HG03432 (cell line): Measurements from ENCODE around the gene DAPK1.

ENCODE experiments used
- ATAC-seq: cut with Tn5 transposase; IDR thresholded peaks from one replicate; pipeline ENCODE4 v1.9.1; 2021; ENCODE audit warnings: mild to moderate bottlenecking, moderate library complexity; ENCODE audit not compliant: unreplicated experiment

The DAPK1 gene

DNA sequence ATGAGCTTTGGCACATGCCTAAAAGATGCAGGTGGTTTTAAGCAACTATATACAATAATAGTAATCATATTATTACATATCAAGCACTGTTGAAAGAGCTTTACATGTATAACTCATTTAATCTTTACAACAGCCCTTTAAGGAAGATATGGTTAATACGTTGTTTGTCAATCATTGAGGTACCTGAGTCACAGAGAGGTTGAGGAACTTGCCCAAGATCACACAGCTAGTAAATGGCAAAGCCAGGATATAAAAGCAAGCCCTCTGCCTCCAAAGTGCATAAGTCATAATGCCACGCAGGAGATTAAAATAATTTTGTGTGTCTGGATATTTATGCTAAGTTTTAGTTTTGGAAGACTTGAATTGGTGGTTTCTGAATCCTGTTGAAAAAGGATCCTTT, 90.2 kb downstream of the DAPK1 start:
- ATAC-seq = no peak

DNA sequence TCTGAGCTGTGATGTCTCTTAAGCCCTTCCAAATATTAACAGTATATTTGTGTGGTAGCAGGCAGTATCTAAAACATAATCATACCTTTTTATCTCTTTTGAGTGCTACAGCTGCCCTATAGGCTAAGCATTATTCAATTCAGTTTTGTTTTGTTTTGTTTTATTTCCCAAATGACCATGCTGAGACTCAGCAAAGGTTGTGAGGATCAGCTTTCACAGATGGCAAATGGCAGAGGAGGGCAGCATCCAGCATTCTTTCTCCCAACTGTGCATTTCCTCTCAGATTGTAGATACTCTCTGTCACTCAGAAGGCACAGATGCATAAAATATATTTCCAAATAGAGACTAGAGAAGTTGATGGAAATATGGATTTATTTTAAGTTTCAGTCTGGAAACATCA, 90.7 kb downstream of the DAPK1 start:
- no peak for ATAC-seq

- no peak for ATAC-seq
Observed at GRCh38 chr9:87590996-87591395, 93.3 kb downstream of the DAPK1 start.

DNA sequence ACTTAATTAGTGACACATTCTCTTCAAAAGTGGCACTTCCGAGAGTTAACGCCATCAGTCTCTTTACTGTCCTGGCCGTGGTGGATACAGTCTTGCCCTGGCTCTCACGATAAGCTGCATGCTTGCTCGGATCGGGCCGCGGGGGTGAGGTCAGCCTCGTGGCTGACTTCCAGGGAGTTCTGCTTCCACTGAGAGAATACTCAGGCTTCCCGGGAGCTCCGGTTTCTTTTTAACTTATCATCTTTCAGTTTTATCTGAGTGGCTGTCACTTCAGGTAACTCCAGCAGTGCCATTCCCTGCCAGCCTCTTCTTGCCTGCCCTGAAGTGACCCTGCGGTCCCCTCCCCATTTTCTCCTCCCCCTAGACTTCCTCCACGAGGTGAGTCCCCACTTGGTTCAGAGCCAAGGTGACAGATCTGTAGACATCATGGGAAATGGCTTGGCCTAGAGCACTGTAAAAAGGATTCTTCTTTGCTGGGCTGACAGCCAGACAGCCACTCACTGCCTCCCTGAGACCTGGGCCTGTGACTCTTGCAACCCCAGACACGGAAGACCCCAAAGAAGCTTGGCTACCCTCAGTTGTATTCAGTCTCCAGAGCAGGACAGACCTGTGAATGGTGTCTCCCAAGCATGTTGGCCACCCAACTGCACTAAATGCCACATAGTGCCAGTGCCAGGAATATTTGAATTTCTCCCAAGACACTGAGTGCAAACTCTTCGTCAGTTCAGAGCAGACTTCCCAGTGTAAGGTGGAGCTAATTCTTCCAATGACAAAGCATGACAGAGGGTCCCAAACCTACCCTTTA, 95.1 kb downstream of the DAPK1 start:
- no peak for ATAC-seq

DNA sequence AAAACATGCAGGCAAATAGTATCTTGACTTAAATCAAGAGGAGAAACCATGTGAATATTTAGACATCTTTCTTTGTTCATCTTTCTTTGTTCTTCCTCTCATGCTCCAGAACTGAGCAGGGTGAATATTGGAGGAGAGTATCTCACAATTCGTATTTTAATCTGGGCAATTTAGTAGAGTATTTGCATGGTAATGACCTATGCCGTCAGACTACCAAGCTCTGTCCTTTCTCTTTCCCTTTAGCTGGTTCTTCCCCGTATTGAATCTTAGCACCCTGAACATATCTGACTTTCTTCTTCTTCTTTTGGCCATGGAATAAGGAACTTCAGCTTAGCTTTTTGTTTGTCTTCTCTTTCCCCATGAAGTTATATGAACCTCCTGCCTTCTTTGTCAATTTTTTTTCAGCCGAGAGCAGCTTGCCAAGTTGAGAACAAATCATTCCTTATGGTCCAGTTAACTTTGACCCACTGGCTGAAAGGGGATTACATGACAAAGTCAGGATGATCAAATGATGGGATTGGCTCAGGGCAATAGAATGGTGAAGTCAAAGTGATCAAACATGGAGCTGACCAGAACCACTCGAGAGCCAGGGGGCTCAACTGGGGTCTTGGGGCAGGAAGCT, 95.8 kb downstream of the DAPK1 start:
- no peak for ATAC-seq

DNA sequence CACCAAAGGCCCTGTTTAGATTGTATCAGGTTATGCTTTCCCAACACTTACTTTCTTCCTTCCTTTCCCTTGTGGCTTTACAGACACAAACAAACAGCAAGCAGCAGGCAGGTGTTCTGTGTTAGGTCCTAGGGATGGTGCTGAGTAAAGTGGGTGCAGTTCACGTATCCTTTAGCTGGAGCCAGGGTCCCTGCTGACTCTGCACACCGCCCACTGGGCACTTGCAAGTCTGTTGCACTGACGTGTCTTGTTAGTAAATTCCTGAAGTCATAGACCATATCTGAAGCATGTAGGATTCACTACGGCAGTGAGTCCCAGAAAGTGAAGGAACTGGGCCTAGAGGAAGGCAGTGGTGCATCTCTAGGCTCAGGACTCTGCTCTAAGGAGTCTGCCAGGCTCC, 96.5 kb downstream of the DAPK1 start:
- ATAC-seq = no peak

DNA sequence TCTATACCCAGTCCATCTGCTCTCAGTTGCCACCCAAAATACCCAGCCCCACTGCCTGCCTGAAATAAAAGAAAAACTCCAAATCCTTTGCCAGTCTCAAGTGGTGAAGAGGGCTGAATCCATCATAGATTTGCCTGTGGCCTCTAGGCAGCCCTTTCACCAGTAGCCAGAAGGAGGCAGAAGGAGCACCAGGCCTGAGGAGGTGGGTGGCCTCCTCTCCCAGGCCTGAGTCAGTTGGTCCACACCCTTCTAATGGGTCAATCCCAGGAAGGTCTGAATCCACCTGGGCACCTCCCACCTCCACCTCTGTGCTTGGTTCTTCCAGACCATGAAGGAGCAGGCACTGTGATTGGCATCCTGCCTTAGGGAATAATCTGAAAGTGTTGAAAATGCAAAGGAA, 97.0 kb downstream of the DAPK1 start:
- ATAC-seq = no peak

DNA sequence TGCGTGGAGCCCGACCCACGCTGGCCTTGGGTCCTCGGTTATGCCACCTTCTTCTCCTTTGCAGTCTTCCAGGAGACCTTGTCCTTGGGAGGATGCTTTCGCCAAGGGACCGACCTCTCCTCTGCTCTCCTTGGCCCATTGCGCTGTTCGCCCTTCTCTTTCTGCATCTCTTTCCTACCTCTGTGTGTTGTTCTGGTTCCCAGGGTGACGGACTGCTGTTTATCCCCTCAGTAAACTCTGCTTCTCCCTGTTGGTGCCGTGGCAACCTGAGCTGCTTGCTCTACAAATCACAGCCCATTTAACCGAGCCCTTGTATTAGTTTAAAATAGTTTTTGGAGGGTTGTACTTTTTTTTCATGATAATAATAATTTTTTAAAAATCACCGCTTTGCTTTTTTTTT, 97.9 kb downstream of the DAPK1 start:
- no peak for ATAC-seq

DNA sequence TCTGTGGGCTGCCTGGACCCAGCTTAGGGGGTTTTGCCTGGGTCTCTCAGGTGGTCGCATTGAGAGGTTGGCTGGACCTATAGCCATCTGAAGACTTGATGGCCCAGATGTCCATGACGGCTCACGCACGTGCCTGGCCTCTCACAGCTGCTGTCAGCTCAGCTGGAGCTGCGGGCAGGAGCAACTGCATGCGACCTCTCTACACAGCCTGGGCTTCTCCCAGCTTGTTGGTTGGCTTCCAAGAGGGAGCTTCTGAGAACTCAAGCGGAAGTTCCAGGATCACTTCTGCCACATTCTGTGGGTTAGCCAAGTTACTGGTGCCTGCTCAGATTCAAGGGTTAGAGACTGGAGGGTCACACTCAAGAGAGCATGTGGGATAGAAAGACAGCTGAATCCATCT, 99.2 kb downstream of the DAPK1 start:
- ATAC-seq = no peak

GRCh38 chr9:87597710-87598443, 100.2 kb downstream of the DAPK1 start:
- no peak for ATAC-seq

DNA sequence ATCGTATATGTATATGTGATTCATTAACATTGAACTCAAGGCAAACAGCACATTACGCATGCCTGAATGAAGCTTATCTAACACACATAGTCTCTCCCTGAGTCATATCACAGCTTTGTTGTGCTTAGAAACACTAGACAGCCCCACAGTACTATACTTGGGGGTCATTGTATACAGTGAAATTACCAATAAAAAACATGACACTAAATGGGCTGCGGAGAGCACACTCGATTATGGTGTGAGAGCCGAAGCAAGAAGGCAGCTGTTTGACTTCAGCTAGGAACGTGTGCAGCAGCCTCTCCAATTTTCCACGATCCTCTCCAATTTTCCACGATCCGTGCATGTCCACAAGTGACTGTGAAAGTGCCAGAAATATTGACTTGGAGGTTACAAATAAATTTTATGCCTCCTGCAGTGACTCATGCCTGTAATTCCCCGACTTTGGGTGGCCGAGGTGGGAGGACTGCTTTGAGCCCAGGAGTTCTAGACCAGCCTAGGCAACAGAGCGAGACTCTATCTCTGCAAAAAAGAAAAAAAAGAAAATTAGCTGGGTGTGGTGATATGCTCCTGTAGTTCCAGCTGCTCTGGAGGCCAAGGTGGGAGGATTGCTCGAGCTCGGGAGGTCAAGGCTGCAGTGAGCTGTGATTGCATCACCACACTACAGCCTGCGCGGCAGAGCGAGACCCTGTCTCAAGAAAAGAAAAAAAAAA, 102.4 kb downstream of the DAPK1 start:
- ATAC-seq = no peak

- ATAC-seq = no peak
Observed at GRCh38 chr9:87601176-87601575, 103.5 kb downstream of the DAPK1 start.

DNA sequence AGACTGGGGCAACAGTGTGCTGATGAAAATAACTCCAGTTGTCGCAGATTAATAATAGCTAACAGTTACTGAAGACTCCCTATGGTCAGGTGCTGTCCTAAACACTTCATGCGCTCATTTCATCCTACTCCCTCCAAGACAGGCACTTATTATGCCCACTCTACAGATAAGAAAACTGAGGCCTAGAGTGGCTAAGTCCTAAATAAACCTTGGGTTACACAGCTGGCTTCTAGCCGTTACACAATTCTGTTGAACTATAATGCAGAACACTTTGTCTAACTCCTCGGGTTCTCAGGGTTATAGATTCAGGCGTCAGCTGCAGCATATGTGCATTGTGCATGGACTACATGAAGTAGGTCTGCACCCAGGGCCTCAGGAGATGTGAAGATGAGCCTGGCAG, 103.9 kb downstream of the DAPK1 start:
- ATAC-seq = no peak

- no peak for ATAC-seq
Observed at GRCh38 chr9:87602933-87603643, 105.4 kb downstream of the DAPK1 start.

DNA sequence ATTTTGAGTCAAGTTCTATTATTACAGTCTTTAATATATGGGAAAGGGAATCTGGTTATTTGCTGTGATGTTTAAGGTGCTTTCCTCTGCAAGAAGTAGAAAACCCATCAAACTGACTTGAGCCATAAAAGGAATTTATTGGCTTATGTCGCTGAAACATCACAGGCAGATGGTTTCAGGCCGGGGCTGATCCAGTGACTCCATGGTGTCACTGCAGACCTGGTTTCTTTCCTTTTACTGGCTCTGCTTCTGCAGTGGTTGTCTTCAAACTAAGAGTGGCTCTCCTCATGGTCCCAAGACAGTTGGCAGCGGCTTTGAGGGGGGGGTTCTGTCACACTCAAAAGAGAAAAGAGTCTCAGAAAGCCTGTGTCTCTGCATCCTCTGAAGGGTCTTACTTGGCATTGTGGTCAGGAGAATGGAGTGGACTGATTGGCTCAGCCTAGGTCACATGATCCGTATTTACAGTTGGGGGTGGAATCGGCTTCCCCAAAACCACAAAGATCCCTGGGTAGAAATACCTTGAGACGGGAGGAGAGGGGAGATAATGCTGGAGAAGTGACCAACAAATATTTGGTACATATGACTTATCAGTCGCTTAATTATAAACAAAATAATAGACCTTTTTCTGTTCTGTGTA, 106.3 kb downstream of the DAPK1 start:
- ATAC-seq = no peak

- no peak for ATAC-seq
Observed at GRCh38 chr9:87604886-87605588, 107.4 kb downstream of the DAPK1 start.

DNA sequence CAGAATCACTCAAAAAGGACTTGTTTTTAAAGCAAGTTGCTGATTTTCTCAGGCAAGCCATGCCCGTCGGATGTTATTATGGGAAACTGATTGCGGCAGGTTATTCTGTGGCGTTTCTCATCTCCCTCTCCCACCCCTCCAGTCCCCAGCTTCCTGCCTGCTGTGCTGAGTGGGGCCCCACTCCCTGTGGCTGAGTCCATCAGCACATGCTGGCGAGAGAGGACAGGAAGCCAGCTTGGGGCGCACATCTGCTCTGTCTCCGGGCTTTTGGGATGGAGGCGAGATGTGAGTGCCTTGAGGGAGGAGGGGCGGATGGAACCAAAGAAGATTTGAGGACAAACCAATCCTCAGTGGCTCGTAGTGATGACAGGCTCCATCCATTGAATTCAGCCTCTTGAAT, 108.0 kb downstream of the DAPK1 start:
- no peak for ATAC-seq

- no peak for ATAC-seq
Observed at GRCh38 chr9:87606841-87607521, 109.3 kb downstream of the DAPK1 start.

GRCh38 chr9:87607859-87608258, 110.2 kb downstream of the DAPK1 start:
- no peak for ATAC-seq
